UCSD-AML1 (cell line): Measurements from ENCODE around the gene TMEM38A.

Experiments
- DNase-seq: peaks from one replicate; lab custom pipeline; 2025; ENCODE audit not compliant: unreplicated experiment; lab: John Stamatoyannopoulos, UW

Gene TMEM38A

GRCh38 chr19:16660763-16661479 lies at the start of gene TMEM38A:
Gene TMEM38A, plus strand, starts transcription at chr19:16661139. Its CDS starts 79 bp downstream, at chr19:16661218.
- peak; percentile 26 for DNase-seq

- DNase-seq: no peak
These were observed 48.3 kb upstream of the TMEM38A start for GRCh38 chr19:16612636-16613035.

GRCh38 chr19:16613841-16614240 lies 47.1 kb upstream of the TMEM38A start:
- DNase-seq: no peak

- DNase-seq: no peak
These were observed 46.0 kb upstream of the TMEM38A start for GRCh38 chr19:16614941-16615340.

GRCh38 chr19:16615808-16616207 lies 45.1 kb upstream of the TMEM38A start:
- DNase-seq: no peak

GRCh38 chr19:16618248-16618647 lies 42.7 kb upstream of the TMEM38A start:
- DNase-seq: no peak

- DNase-seq: no peak
These were observed 41.5 kb upstream of the TMEM38A start for GRCh38 chr19:16619457-16619856.

GRCh38 chr19:16620018-16620417 lies 40.9 kb upstream of the TMEM38A start:
- DNase-seq: no peak

GRCh38 chr19:16620584-16620983 lies 40.4 kb upstream of the TMEM38A start:
- DNase-seq: no peak

GRCh38 chr19:16621165-16621800 lies 39.7 kb upstream of the TMEM38A start:
- no peak for DNase-seq

- DNase-seq: no peak
These were observed 37.9 kb upstream of the TMEM38A start for GRCh38 chr19:16623066-16623465.

- DNase-seq: no peak
These were observed 37.4 kb upstream of the TMEM38A start for GRCh38 chr19:16623576-16623975.

- no peak for DNase-seq
These were observed 36.7 kb upstream of the TMEM38A start for GRCh38 chr19:16624236-16624635.

- DNase-seq: no peak
These were observed 35.6 kb upstream of the TMEM38A start for GRCh38 chr19:16625163-16625958.

- DNase-seq: no peak
These were observed 34.1 kb upstream of the TMEM38A start for GRCh38 chr19:16626796-16627192.

- DNase-seq: no peak
These were observed 33.6 kb upstream of the TMEM38A start for GRCh38 chr19:16627193-16627927.

- no peak for DNase-seq
These were observed 33.1 kb upstream of the TMEM38A start for GRCh38 chr19:16627928-16628182.

GRCh38 chr19:16628183-16628983 lies 32.6 kb upstream of the TMEM38A start, which contains the start of gene MED26:
Gene MED26, minus strand, starts transcription at chr19:16628204. Its CDS starts 261 bp downstream, at chr19:16627943.
- DNase-seq: peak; percentile 97

GRCh38 chr19:16628984-16629691 lies 31.8 kb upstream of the TMEM38A start:
- no peak for DNase-seq

- no peak for DNase-seq
These were observed 29.5 kb upstream of the TMEM38A start for GRCh38 chr19:16631465-16631864.
